ENCODE data around the gene PPARD. TPM values are rescaled to one million over a fixed set of nuclear protein-coding genes. Genes with fewer than 3 reads are reported as not detected.
A peak's percentile ranks its signal among the peaks of the same experiment; 100 is the strongest.

The PPARD gene
- total and polyA plus RNA-seq, 2 of the 13 experiments (the other 11 are each of a cell fraction or from before 2014, with no cell fraction given): 6.1 to 13.3 TPM

GRCh38 chr6:35428421-35429149 lies 86.2 kb downstream of the PPARD start (continued):
- TF ChIP-seq HMGXB3 (CRISPR knock-in tag; IDR thresholded peaks at IDR 0.05; ENCODE audit: borderline replicate concordance) (no peak), ZNF264 (CRISPR knock-in tag; IDR thresholded peaks at IDR 0.05) (no peak; the same call in 1 of the 2 replicates), ZNF780A (CRISPR knock-in tag; IDR thresholded peaks at IDR 0.05) (peak; percentile 38; the same call in 1 of the 2 replicates), ATRX (CRISPR knock-in tag; IDR thresholded peaks at IDR 0.05; ENCODE audit: borderline replicate concordance) (no peak), ZNF329 (CRISPR knock-in tag; IDR thresholded peaks at IDR 0.05; ENCODE audit: low read depth) (no peak), SOX13 (IDR thresholded peaks at IDR 0.05) (no peak), SOX13 (CRISPR knock-in tag; conservative IDR thresholded peaks at IDR 0.05 in 1 of 2, IDR thresholded peaks at IDR 0.05 in 1 of 2) (peak in 1 of 2 experiments; percentile 68; a peak in 2 of 4 replicates), ZNF878 (CRISPR knock-in tag; IDR thresholded peaks at IDR 0.05) (0 out of 2 replicates have a peak, but pooled peaks have one; percentile 47), ZNF205 (CRISPR knock-in tag; IDR thresholded peaks at IDR 0.05) (no peak), ZNF607 (CRISPR knock-in tag; IDR thresholded peaks at IDR 0.05; ENCODE audit: borderline replicate concordance) (no peak; the same call in 1 of the 2 replicates), AKNA (CRISPR knock-in tag; IDR thresholded peaks at IDR 0.05; ENCODE audit: borderline replicate concordance) (no peak), TRAFD1 (CRISPR knock-in tag; IDR thresholded peaks at IDR 0.05; ENCODE audit: borderline replicate concordance) (no peak), RNF219 (CRISPR knock-in tag; IDR thresholded peaks at IDR 0.05) (no peak), PRPF4 (IDR thresholded peaks at IDR 0.05; ENCODE audit: low read depth, low read length, poor library complexity, severe bottlenecking) (no peak)

Data from HepG2 (cell line).